Heart right ventricle (tissue), 16 donors: ENCODE results near the gene EEA1. TPM values are rescaled to one million over a fixed set of nuclear protein-coding genes. Genes with fewer than 3 reads are reported as not detected.
A peak's percentile ranks its signal among the peaks of the same experiment; 100 is the strongest.

ENCODE experiments used
- ATAC-seq, 8 donors: fragments of 200-7000 bp; cut with Tn5 transposase; one replicate each; pipeline ENCODE4 v1.9.1; 2020; ENCODE audit warnings: mild to moderate bottlenecking in 8 of 8, moderate library complexity in 8 of 8, moderate number of reproducible peaks in 1 of 8
- DNase-seq, 2 donors: peaks; one replicate each; pipeline ENCODE4 v3.0.0-alpha.2; 2020
- H3K27ac ChIP-seq, 10 donors: fragments of 200-600 bp; sonication (generic) in 2 of 10; one replicate each; pipeline versions ENCODE4 v1.5.0 to v1.8.0; 2020 to 2022; ENCODE audit warnings: mild to moderate bottlenecking in 3 of 10
- H3K27me3 ChIP-seq, 7 donors: fragments of 200-600 bp; one replicate each; pipeline ENCODE4 v1.8.0; 2021 to 2022; ENCODE audit warnings: mild to moderate bottlenecking in 2 of 7
- H3K36me3 ChIP-seq, 9 donors: fragments of 200-600 bp; sonication (generic) in 1 of 9; one replicate each; pipeline versions ENCODE4 v1.5.0 to v1.8.0; 2020 to 2022; ENCODE audit warnings: mild to moderate bottlenecking in 2 of 9
- H3K4me1 ChIP-seq, 9 donors: fragments of 200-600 bp; sonication (generic) in 1 of 9; one replicate each; pipeline versions ENCODE4 v1.5.0 to v1.8.0; 2020 to 2022; ENCODE audit warnings: mild to moderate bottlenecking in 4 of 9
- H3K4me3 ChIP-seq, 10 donors: fragments of 200-600 bp; sonication (generic) in 2 of 10; one replicate each; pipeline versions ENCODE4 v1.5.0 to v1.8.0; 2020 to 2022; ENCODE audit warnings: mild to moderate bottlenecking in 7 of 10, moderate library complexity in 2 of 10
- H3K9me3 ChIP-seq, 11 donors: fragments of 200-600 bp in 10 of 11; sonication (generic) in 2 of 11; one replicate each; pipeline versions ENCODE4 v1.5.0 to v1.8.0; 2013 to 2022; ENCODE audit warnings: mild to moderate bottlenecking in 2 of 11, control low read depth in 1 of 11, moderate library complexity in 1 of 11
- WGBS, 2 donors: extraction: QIAGEN DNeasy Blood & Tissue Kit; methylation state at CpG; one replicate each; pipeline ENCODE4 v1.1.7; 2013; ENCODE audit warnings: inconsistent platforms in 1 of 2; 5-methylcytosine and 5-hydroxymethylcytosine counted together
- intact Hi-C, 10 donors: fragments of 100-400 bp; cut with DNase I; formaldehyde crosslinking; loops; one replicate each; pipeline versions ENCODE4 v1.11.1 to v1.14.2; 2022
- polyA plus RNA-seq, 2 donors: library from polyadenylated mRNA; stranded (reverse); fragments of 200-250 nt; gene quantifications; one replicate each; pipeline ENCODE4 v1.2.3, GENCODE V29; 2013
- total RNA-seq, 10 donors: library from RNA; stranded (reverse); fragmentation: NEBNext Ultra II Directional in 3 of 10; extraction: Animal tissue kit (Norgen Biotek cat#: 25700) in 3 of 10; gene quantifications; one replicate each; pipeline versions ENCODE4 v1.2.1 to v1.2.4, GENCODE V29; 2021 to 2023
- TF ChIP-seq, protein P1 (sequence below), 9 donors: fragments of 200-600 bp; sonication (generic) in 2 of 9; IDR thresholded peaks; one replicate each; pipeline versions ENCODE4 v1.5.0 to v1.8.0; 2021 to 2022; ENCODE audit warnings: antibody characterized with exemption in 9 of 9, mild to moderate bottlenecking in 5 of 9, moderate library complexity in 1 of 9
- donor health status: Arrhythmogenic right ventricular cardiomyopathy.
- donor health status: ischemic (EF 13 %, LVEDD 7.1; RV severe dilation, severe dysfunction).
- donor health status: healthy with polysubstance abuse.
- donor health status: DM: no; HTN: yes; CAD: no.
- donor health status: DM: no; HTN: no; CAD: no.
- donor health status: ischemic (EF 25% LVEDD 6.9; RV normal size, moderate dysfunction).
- donor health status: ischemic (EF 25% LVEDD 5.7; RV mildly dilated, moderate dysfunction).
- donor health status: healthy.
- donor health status: DM: yes; HTN: yes; CAD: no.
- donor health status: Ischemic cardiomyopathy.
- donor health status: ischemic (EF 35%, LVEDD 5.7; RV mildly dilated, moderate dysfunction).
- donor health status: nonischemic (EF 11% LVEDD 7.7; RV severe dilation, severe dysfunction).
- donor health status: DM: yes; HTN: yes; CAD: no.
- donor health status: PGD.
- donor health status: ischemic (EF 29% LVEDD 5.4; RV normal size, mild dysfunction).
- donor health status: nonischemic (EF 23%, LVEDD 6.1; RV moderate dilation, normal function).

The EEA1 gene
- total and polyA plus RNA-seq, 12 donors, result 2.6 to 41.6 (median 30.5) TPM

DNA sequence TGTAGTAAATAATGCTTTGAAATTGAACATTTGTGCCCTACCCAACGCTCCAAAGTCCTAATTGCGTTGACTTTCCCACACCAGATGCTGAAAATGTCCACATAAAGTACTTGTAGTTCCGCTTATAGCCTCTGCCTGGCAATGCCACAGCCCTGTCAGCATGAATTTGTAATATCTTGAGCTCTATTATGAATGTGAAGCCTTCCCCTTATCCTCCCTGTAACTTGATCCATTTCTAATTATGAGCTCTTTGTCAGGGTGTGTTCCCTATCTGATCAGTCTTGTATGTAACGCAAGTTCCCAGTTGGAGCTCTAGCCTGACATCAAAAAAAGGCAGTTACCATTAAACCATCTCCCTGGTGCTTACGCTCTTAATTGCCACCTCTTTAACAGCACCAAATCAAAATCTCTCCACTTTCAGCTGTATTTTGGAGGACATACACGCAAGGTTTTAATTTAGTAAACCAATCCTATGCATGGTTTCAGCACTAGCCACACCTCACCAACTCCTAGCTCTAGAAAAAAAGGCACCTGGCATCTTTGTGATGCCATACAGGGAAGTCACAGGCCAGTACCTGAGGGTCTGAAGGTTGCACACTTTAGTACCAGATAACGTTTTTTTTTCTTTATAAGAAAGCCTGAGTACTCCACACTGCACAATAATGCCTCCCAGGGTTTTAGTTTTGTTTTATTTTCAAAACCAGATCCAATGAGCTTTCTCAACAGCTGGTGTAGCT, 69.3 kb downstream of the EEA1 start:
- no peak for DNase-seq
- peaks cover 0 to 14% (median 0%) of the 10 kb centered on the region in 9 donors for H3K4me1 ChIP-seq
- TF ChIP-seq, protein P1, sequence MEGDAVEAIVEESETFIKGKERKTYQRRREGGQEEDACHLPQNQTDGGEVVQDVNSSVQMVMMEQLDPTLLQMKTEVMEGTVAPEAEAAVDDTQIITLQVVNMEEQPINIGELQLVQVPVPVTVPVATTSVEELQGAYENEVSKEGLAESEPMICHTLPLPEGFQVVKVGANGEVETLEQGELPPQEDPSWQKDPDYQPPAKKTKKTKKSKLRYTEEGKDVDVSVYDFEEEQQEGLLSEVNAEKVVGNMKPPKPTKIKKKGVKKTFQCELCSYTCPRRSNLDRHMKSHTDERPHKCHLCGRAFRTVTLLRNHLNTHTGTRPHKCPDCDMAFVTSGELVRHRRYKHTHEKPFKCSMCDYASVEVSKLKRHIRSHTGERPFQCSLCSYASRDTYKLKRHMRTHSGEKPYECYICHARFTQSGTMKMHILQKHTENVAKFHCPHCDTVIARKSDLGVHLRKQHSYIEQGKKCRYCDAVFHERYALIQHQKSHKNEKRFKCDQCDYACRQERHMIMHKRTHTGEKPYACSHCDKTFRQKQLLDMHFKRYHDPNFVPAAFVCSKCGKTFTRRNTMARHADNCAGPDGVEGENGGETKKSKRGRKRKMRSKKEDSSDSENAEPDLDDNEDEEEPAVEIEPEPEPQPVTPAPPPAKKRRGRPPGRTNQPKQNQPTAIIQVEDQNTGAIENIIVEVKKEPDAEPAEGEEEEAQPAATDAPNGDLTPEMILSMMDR (IDR thresholded peaks at IDR 0.05), result peak in 1 of 9 donors; percentile 7
- 70 to 74% methylated on average over 7 of the region's 7 CpGs for WGBS, 2 donors
- no peak overlapping the region for H3K4me3 ChIP-seq
- ATAC-seq, result peak in 5 of 8 donors; percentile 44 to 63 (median 49)
- H3K36me3 ChIP-seq, result peaks cover 0 to 69% (median 8%) of the 10 kb centered on the region in 9 donors
- H3K27ac ChIP-seq, result peak overlapping the region in 1 of 10 donors; percentile 10
- intact Hi-C loops, result loop anchor here in 1 of 10 donors (5.0 kb wide), 1 partner anchor 67 kb away; the partner anchor contains the start of gene EEA1
- H3K27me3 ChIP-seq, result no peaks in the 10 kb centered on the region
- H3K9me3 ChIP-seq, result no peaks in the 10 kb centered on the region

DNA sequence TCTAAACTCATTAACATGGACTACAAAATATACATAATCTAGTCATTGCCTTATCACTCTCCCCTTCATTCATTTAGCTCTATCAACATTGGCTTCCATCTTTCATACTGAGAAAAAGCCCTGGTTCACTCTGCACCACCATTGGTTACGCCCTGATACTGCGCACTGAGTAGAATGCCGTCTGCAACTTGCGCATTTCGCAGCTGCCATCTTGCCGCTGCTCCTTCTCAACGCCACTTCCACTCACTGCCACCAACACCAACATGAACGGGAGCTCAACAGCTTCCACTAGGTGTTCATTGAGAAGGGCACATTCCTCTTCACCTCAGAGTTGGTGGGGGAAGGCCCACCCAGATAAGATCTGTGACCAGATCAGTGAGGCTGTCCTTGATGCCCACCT, 71.3 kb downstream of the EEA1 start:
- intact Hi-C loops, result no loop called here
- Histone ChIP-seq H3K27me3 (no peaks in the 10 kb centered on the region), H3K9me3 (no peaks in the 10 kb centered on the region), H3K4me1 (peaks cover 0 to 14% (median 0%) of the 10 kb centered on the region in 9 donors), H3K4me3 (no peak overlapping the region), H3K36me3 (peaks cover 0 to 67% (median 8%) of the 10 kb centered on the region in 9 donors), H3K27ac (no peak overlapping the region)
- DNase-seq (no peak), ATAC-seq (no peak)
- TF ChIP-seq, protein P1 (IDR thresholded peaks at IDR 0.05), result no peak
- WGBS, 2 donors, result 98% methylated on average over 8 of the region's 8 CpGs

DNA sequence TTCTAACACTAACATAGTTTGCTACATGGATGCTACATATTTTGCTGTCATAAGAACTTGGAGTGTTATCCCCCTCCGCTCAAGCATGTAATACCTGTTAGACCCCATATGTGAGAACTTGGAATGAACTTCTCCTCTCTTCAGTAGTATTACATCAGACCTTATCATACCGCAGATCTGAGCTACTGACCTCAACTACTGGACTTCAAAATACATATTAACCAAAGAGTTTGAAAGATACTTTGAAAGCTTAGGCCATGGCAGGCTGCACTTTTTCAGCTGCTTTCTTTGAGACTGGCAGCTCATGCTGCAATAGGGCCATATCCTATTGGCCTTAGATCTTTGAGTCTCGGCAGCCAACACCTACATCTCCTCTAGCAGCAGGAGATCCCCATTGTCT, 74.8 kb downstream of the EEA1 start:
- Histone ChIP-seq H3K4me3 (no peak overlapping the region), H3K36me3 (peaks cover 0 to 84% (median 15%) of the 10 kb centered on the region in 9 donors), H3K27me3 (no peaks in the 10 kb centered on the region), H3K4me1 (no peaks in the 10 kb centered on the region), H3K9me3 (no peaks in the 10 kb centered on the region), H3K27ac (no peak overlapping the region)
- ATAC-seq (no peak), DNase-seq (no peak)
- 97 to 98% methylated on average over 3 of the region's 3 CpGs for WGBS, 2 donors
- intact Hi-C loops, result no loop called here
- TF ChIP-seq, protein P1 (IDR thresholded peaks at IDR 0.05), result no peak

DNA sequence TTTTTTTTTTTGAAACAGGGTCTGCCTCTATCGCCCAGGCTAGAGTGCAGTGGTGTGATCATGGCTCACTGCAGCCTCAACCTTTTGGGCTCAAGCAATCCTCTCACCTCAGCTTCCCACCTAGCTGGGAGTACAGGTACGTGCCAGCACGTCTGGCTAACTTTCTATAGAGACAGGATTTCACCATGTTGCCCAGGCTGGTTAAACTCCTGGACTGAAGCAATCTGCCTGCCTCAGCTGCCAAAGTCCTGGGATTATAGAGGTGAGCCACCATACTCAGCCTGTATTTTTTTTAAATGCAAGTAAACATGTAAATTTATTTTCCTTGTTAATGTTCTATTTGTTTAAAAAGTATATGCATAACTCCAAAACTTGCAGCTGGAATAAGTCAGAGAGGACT, 80.4 kb downstream of the EEA1 start:
- DNase-seq (no peak), ATAC-seq (no peak)
- Histone ChIP-seq H3K4me3 (no peak overlapping the region), H3K27me3 (no peaks in the 10 kb centered on the region), H3K27ac (no peak overlapping the region), H3K36me3 (peaks cover 0 to 74% (median 19%) of the 10 kb centered on the region in 9 donors), H3K9me3 (no peaks in the 10 kb centered on the region), H3K4me1 (no peaks in the 10 kb centered on the region)
- intact Hi-C loops, result no loop called here
- TF ChIP-seq, protein P1 (IDR thresholded peaks at IDR 0.05), result no peak
- 92 to 97% methylated on average over 3 of the region's 3 CpGs for WGBS, 2 donors
